Thymus (tissue), 14 donors: Measurements from ENCODE around the gene GRIK1. TPM values are rescaled to one million over a fixed set of nuclear protein-coding genes. Genes with fewer than 3 reads are reported as not detected.
"Not testable (repeated sequence)": the region's sequence is repeated elsewhere in the genome, so short reads cannot be mapped to it uniquely, and the experiment has no call there.

Experiments
- DNase-seq, 9 donors: peaks; one replicate each; pipeline ENCODE4 v3.0.0-alpha.2; 2013; ENCODE audit warnings: low spot score in 9 of 9, low read depth in 6 of 9, missing footprints in 1 of 9
- H3K27ac ChIP-seq, 2 donors: one replicate each; pipeline ENCODE4 v1.5.1; 2013; ENCODE audit warnings: control low read depth in 1 of 2, low read depth in 1 of 2, low read length in 1 of 2, mild to moderate bottlenecking in 1 of 2, moderate library complexity in 1 of 2
- H3K27me3 ChIP-seq, 2 donors: one replicate each; pipeline ENCODE4 v1.5.1; 2013; ENCODE audit warnings: low read length in 1 of 2; ENCODE audit not compliant: control insufficient read depth in 2 of 2, insufficient read depth in 1 of 2
- H3K36me3 ChIP-seq, 2 donors: one replicate each; pipeline ENCODE4 v1.5.1; 2013; ENCODE audit warnings: low read length in 1 of 2, mild to moderate bottlenecking in 1 of 2, moderate library complexity in 1 of 2; ENCODE audit not compliant: control insufficient read depth in 2 of 2, insufficient read depth in 2 of 2
- H3K4me1 ChIP-seq, 2 donors: one replicate each; pipeline ENCODE4 v1.5.1; 2013; ENCODE audit warnings: low read length in 2 of 2; ENCODE audit not compliant: control insufficient read depth in 2 of 2, insufficient read depth in 2 of 2
- H3K4me3 ChIP-seq, 2 donors: one replicate each; pipeline ENCODE4 v1.5.1; 2013; ENCODE audit warnings: low read length in 2 of 2, control low read depth in 1 of 2, mild to moderate bottlenecking in 1 of 2
- H3K9me3 ChIP-seq, 2 donors: one replicate each; pipeline ENCODE4 v1.5.1; 2013; ENCODE audit warnings: low read length in 1 of 2, mild to moderate bottlenecking in 1 of 2; ENCODE audit not compliant: control insufficient read depth in 2 of 2, insufficient read depth in 1 of 2
- whole genome bisulfite sequencing: extraction: QIAGEN DNeasy Blood & Tissue Kit; methylation state at CpG from one replicate; pipeline ENCODE4 v1.1.7; 2013; 5-methylcytosine and 5-hydroxymethylcytosine counted together
- long read RNA-seq, 10 donors: transcript quantifications; one replicate each; lab custom pipeline, GENCODE V29; 2026
- polyA plus RNA-seq: library from polyadenylated mRNA; stranded (reverse); fragments of 200-250 nt; gene quantifications from one replicate; pipeline ENCODE4 v1.2.3, GENCODE V29; 2013
- total RNA-seq: library from RNA; stranded (reverse); fragments of 120-200 nt; gene quantifications from one replicate; pipeline ENCODE4 v1.2.4, GENCODE V29; 2013
- donor health status: healthy.

GRIK1 gene
- total RNA-seq (0.05 TPM), polyA plus RNA-seq (0.11 TPM)
- long read RNA-seq, donor 1: 0 reads
- long read RNA-seq, donor 2: 0 reads
- long read RNA-seq, donor 3: 0 reads
- long read RNA-seq, donor 4: 0 reads
- long read RNA-seq, donor 5: 0 reads
- long read RNA-seq, donor 6: 0 reads
- long read RNA-seq, donor 7: 0 reads
- long read RNA-seq, donor 8: 0 reads
- long read RNA-seq, donor 9: 0 reads
- long read RNA-seq, donor 10: 0 reads

DNA sequence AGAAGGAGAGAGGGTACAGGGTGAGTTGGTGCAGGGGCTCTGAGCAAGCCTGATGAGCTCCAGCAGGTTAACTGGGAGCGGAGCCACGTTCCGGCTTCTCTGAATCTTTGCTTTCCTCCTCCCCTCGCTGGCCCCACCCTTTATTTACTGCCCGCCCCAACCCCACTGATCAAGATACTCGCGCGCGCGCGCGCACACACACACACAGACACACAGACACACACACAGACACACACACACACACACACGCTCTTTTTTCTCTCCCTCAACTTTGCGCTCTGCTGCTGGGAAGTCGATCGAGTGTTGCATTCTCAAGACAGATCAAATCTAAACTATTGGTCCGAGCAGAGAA lies at the start of gene GRIK1:
Gene GRIK1 (minus strand): TSS at position 73 of the 352 bp plus-strand sequence.
- no peaks in the 10 kb centered on the region for H3K4me1 ChIP-seq
- no peaks in the 10 kb centered on the region for H3K9me3 ChIP-seq
- peaks cover 27 to 33% of the 10 kb centered on the region in 2 donors for H3K27me3 ChIP-seq
- no peak within 1 kb of the TSS for H3K4me3 ChIP-seq
- no peak for DNase-seq
- 5% methylated on average over 17 of the region's 17 CpGs for WGBS
- no peaks in the 10 kb centered on the region for H3K36me3 ChIP-seq
- H3K27ac ChIP-seq: no peak within 1 kb of the TSS

DNA sequence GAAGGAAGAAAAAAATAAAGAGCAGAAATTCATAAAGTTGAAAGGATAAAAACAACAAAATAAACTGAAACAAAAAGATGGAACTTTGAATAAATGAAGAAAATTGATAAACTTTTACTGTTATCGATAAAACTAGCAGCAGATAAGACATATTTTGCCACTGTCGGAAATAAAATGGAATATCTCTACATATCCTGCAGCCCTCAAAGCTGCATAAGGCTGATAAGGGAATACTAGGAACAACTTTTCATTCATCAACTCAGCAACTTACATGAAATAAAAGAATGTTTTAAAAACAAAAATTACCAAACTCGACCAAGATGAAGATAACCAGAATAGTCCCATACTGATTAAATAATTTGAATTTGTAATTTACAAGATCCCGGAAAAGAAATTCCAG lies 48.0 kb upstream of the GRIK1 start:
- H3K27ac ChIP-seq: no peak overlapping the region
- peaks cover 0 to 9% of the 10 kb centered on the region in 2 donors for H3K9me3 ChIP-seq
- no peaks in the 10 kb centered on the region for H3K27me3 ChIP-seq
- H3K4me3 ChIP-seq: no peak overlapping the region
- no peaks in the 10 kb centered on the region for H3K4me1 ChIP-seq
- H3K36me3 ChIP-seq: no peaks in the 10 kb centered on the region
- no peak for DNase-seq
- WGBS: 72% methylated on average over 4 of the region's 4 CpGs

DNA sequence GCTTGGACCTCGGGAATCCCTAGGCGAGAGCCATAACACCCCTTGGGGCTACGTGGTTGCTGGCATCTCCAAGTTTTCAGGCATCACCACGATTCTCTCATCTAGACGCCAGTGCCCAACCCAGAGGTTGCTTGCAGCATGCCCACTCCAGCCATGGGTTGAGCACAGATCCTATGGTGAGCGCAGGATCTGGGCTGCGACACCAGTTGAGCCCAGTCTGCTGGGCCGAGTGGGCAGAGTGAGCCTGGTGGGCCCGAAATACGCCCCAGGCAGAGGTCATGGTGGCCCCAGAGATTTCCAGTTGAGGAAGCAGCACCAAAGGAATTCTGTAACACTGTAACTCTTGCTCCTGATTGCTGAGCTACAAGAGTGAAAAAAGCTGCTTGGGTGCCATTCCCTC lies 46.1 kb upstream of the GRIK1 start:
- no peak for DNase-seq
- Histone ChIP-seq H3K27ac (no peak overlapping the region), H3K9me3 (peaks cover 0 to 9% of the 10 kb centered on the region in 2 donors), H3K4me3 (no peak overlapping the region), H3K36me3 (no peaks in the 10 kb centered on the region), H3K27me3 (no peaks in the 10 kb centered on the region), H3K4me1 (no peaks in the 10 kb centered on the region)
- WGBS: 95% methylated on average over 10 of the region's 10 CpGs

DNA sequence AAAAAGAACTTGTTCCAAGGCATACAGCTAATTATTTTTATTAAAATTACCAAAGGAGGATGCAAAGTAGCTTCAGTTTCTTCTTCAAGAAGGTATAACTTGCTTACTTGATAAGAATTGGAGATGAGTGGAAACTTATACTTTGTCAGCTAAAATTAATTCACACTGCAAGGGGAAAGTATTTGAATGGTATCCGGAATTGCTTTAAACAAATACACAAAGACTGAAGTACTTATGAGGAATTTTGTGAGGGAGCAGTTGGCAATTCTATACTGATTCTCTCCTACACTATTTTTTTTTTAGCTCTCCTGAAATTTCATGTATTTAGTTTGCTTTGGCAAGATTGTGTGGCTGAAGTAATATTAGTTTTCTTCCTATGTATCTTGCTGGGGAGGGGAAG lies 39.2 kb upstream of the GRIK1 start:
- DNase-seq: no peak
- no peak overlapping the region for H3K4me3 ChIP-seq

DNA sequence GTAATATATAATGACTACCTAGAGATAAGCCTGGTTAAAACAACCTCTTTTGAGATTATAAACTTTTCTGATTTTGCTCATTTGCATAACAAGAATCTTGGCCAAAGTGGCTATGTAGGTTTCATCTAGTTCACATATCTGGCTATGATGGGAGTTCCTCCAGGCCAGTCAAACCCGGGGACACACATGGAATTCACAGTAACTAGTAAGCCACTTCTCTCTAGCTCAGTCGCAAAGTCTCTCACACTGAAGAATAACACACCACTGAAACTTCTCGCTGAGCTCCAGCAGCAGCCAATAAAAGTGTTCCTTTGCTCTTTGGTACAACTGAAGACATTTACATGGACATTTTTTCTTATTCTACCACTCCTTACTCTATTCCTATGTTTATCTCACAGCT lies 36.0 kb upstream of the GRIK1 start:
- no peaks in the 10 kb centered on the region for H3K9me3 ChIP-seq
- no peaks in the 10 kb centered on the region for H3K27me3 ChIP-seq
- WGBS: 96% methylated on average over 3 of the region's 3 CpGs
- no peak overlapping the region for H3K4me3 ChIP-seq
- no peaks in the 10 kb centered on the region for H3K4me1 ChIP-seq
- H3K27ac ChIP-seq: no peak overlapping the region
- no peak for DNase-seq
- no peaks in the 10 kb centered on the region for H3K36me3 ChIP-seq

More for the DNA sequence above, 39.2 kb upstream of the GRIK1 start:
- Histone ChIP-seq H3K9me3 (no peaks in the 10 kb centered on the region), H3K27ac (no peak overlapping the region), H3K36me3 (no peaks in the 10 kb centered on the region), H3K27me3 (no peaks in the 10 kb centered on the region), H3K4me1 (no peaks in the 10 kb centered on the region)
- 95% methylated on average over 1 of the region's 1 CpG for WGBS

DNA sequence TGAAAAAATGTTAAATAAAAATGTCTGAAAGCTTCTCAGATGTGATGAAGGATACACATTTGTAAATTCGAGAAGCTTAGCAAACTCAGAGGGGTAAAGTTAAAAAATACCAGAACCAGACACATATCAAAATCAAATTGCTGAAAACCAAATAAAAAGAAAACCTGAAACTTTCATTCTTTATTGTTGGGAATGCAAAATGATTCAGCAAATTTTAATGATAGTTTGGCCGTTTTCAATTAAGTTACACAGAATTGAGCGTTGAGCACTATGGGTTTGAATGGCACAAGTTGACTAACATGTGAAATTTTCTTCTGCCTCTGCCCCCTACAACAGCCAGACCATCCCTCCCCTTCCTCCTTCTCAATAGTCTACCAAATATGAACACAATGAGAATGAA lies 33.5 kb upstream of the GRIK1 start:
- H3K27ac ChIP-seq: no peak overlapping the region
- H3K9me3 ChIP-seq: no peaks in the 10 kb centered on the region
- no peaks in the 10 kb centered on the region for H3K4me1 ChIP-seq
- 93% methylated on average over 3 of the region's 3 CpGs for WGBS
- no peak overlapping the region for H3K4me3 ChIP-seq
- no peak for DNase-seq
- H3K27me3 ChIP-seq: no peaks in the 10 kb centered on the region
- no peaks in the 10 kb centered on the region for H3K36me3 ChIP-seq

DNA sequence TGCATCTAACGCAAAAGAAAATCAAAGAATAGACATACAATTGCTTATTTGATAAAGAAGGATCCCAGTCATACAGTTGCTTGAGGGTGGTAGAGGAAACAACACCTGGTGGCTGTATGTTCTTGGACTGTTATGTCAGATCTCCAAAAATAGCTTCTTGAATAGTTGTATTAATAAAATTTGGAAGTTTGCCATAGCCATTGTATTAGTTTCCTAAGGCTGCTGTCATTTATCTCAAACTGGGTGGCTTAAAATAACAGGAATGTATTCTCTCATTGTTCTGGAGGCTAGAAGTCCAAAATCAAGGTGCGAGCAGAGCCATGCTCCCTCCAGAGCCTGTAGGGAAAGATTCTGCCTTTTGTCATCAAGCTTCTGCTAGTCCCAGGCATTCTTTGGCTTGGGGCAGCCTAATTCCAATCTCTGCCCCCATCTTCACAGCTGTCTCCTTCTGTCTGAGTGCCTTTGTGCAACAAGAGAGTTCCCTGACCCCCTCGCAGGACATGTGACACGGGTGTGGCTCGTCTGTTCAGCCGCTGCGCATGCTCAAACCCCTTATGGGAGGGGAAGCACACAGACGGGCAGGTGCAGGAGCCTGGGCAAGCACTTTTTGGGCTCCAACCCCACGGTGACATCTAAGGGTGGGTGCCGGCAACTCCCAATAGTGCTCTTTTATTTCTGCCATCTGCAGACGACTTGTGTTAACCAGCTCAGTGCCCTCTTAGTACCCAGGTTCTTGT lies 21.7 kb upstream of the GRIK1 start:
- no peaks in the 10 kb centered on the region for H3K4me1 ChIP-seq
- H3K36me3 ChIP-seq: no peaks in the 10 kb centered on the region
- H3K9me3 ChIP-seq: no peaks in the 10 kb centered on the region
- no peaks in the 10 kb centered on the region for H3K27me3 ChIP-seq
- H3K4me3 ChIP-seq: no peak overlapping the region
- H3K27ac ChIP-seq: no peak overlapping the region
- no peak for DNase-seq
- 93% methylated on average over 11 of the region's 11 CpGs for WGBS

DNA sequence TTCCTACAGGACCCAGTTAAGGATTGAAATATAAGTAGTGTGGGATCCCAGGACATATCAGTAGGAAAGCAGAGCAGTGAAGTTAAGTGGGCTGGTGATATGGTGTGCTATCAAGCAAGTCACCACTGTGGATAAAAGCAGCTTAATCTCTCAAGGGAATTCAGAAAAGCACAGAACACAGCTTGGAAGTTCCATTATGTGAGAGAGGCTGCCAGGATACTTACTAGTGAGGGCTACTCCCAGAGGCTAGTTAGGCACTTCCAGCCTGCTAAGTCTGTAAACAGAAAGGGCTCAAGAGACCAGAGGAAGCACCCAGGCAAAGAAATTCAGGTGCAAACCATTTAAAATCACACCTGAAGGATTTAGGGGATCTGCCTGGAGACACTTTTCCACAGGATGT lies 18.8 kb upstream of the GRIK1 start:
- H3K27ac ChIP-seq: no peak overlapping the region
- no peaks in the 10 kb centered on the region for H3K27me3 ChIP-seq
- no peak overlapping the region for H3K4me3 ChIP-seq
- DNase-seq: no peak
- no peaks in the 10 kb centered on the region for H3K36me3 ChIP-seq
- no peaks in the 10 kb centered on the region for H3K9me3 ChIP-seq
- H3K4me1 ChIP-seq: no peaks in the 10 kb centered on the region

DNA sequence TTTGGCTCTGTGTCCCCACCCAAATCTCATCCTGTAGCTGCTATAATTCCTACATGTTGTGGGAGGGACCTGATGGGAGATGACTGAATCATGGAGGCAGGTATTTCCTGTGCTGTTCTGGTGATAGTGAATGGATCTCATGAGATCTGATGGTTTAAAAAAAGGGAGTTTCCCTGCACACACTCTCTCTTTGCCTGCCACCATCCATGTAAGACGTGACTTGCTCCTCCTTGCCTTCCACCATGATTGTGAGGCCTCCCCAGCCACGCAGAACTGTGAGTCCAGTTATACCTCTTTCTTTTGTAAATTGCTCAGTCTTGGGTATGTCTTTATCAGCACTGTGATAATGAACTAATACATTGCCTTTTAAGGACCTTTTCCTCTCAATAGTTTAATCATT lies 18.2 kb upstream of the GRIK1 start:
- not testable (repeated sequence) for DNase-seq, H3K36me3 ChIP-seq, H3K9me3 ChIP-seq, H3K4me1 ChIP-seq, H3K27me3 ChIP-seq, H3K27ac ChIP-seq, H3K4me3 ChIP-seq
- 89% methylated on average over 2 of the region's 2 CpGs for WGBS
